ENCODE measurements around the gene MFRP. TPM values are rescaled to one million over a fixed set of nuclear protein-coding genes. Genes with fewer than 3 reads are reported as not detected.
A peak's percentile ranks its signal among the peaks of the same experiment; 100 is the strongest.

The MFRP gene
- total RNA-seq, 1 donor from 2014 or later = not detected

GRCh38 chr11:119374632-119375336, 28.3 kb upstream of the MFRP start:
- Mint-ChIP-seq H3K36me3 (ENCODE audit: low read depth) (no peaks in the 10 kb centered on the region), H3K27me3 (ENCODE audit: low read depth) (peaks cover 8% of the 10 kb centered on the region), H3K9me3 (no peaks in the 10 kb centered on the region), H3K4me1 (peaks cover 57% of the 10 kb centered on the region), H3K4me3 (peak overlapping the region; percentile 72), H3K27ac (ENCODE audit: unreplicated experiment) (no peak overlapping the region)
- TF ChIP-seq CTCF (conservative IDR thresholded peaks at IDR 0.05) = no peak
- DNase-seq (ENCODE audit: low read depth, low spot score) = no peak

- peak; percentile 82 for DNase-seq (ENCODE audit: low read depth, low spot score)
- Mint-ChIP-seq H3K4me1 (peaks cover 59% of the 10 kb centered on the region), H3K9me3 (no peaks in the 10 kb centered on the region), H3K27ac (ENCODE audit: unreplicated experiment) (peak overlapping the region; percentile 35), H3K27me3 (ENCODE audit: low read depth) (peaks cover 6% of the 10 kb centered on the region), H3K4me3 (peak overlapping the region; percentile 72), H3K36me3 (ENCODE audit: low read depth) (no peaks in the 10 kb centered on the region)
- TF ChIP-seq CTCF (conservative IDR thresholded peaks at IDR 0.05) = peak; percentile 85
These were observed 27.6 kb upstream of the MFRP start for GRCh38 chr11:119373921-119374631.

GRCh38 chr11:119373059-119373920, 26.8 kb upstream of the MFRP start:
- Mint-ChIP-seq H3K4me3 (no peak overlapping the region), H3K27ac (ENCODE audit: unreplicated experiment) (no peak overlapping the region), H3K36me3 (ENCODE audit: low read depth) (no peaks in the 10 kb centered on the region), H3K4me1 (peaks cover 59% of the 10 kb centered on the region), H3K27me3 (ENCODE audit: low read depth) (peaks cover 5% of the 10 kb centered on the region), H3K9me3 (no peaks in the 10 kb centered on the region)
- no peak for DNase-seq (ENCODE audit: low read depth, low spot score)
- no peak for TF ChIP-seq CTCF (conservative IDR thresholded peaks at IDR 0.05)

GRCh38 chr11:119372260-119373058, 26.0 kb upstream of the MFRP start:
- peaks cover 8% of the 10 kb centered on the region for H3K27me3 Mint-ChIP-seq (ENCODE audit: low read depth)
- H3K36me3 Mint-ChIP-seq (ENCODE audit: low read depth) = no peaks in the 10 kb centered on the region
- H3K9me3 Mint-ChIP-seq = no peaks in the 10 kb centered on the region
- no peak for TF ChIP-seq CTCF (conservative IDR thresholded peaks at IDR 0.05)
- no peak for DNase-seq (ENCODE audit: low read depth, low spot score)
- H3K27ac Mint-ChIP-seq (ENCODE audit: unreplicated experiment) = no peak overlapping the region
- peak overlapping the region; percentile 2 for H3K4me3 Mint-ChIP-seq
- peaks cover 60% of the 10 kb centered on the region for H3K4me1 Mint-ChIP-seq

- Mint-ChIP-seq H3K9me3 (no peaks in the 10 kb centered on the region), H3K4me1 (peaks cover 60% of the 10 kb centered on the region), H3K27me3 (ENCODE audit: low read depth) (peaks cover 8% of the 10 kb centered on the region), H3K36me3 (ENCODE audit: low read depth) (no peaks in the 10 kb centered on the region), H3K4me3 (peak overlapping the region; percentile 2), H3K27ac (ENCODE audit: unreplicated experiment) (no peak overlapping the region)
- TF ChIP-seq CTCF (conservative IDR thresholded peaks at IDR 0.05) = no peak
- DNase-seq (ENCODE audit: low read depth, low spot score) = no peak
These were observed 25.3 kb upstream of the MFRP start for GRCh38 chr11:119371778-119372182.

All from neural crest cell (in vitro differentiated cells).